Thyroid gland (tissue), 4 donors: ENCODE data around the gene OASL. TPM values are rescaled to one million over a fixed set of nuclear protein-coding genes. Genes with fewer than 3 reads are reported as not detected.

Experiments
- DNase-seq, 2 donors: peaks; one replicate each; pipeline ENCODE4 v3.0.0-alpha.2; 2019
- H3K27ac ChIP-seq, 3 donors: fragments of 200-600 bp; sonication (generic); 1 replicate in 2 of 3; 2 replicates in 1 of 3; pipeline ENCODE4 v1.5.1; 2016 to 2019; ENCODE audit warnings: mild to moderate bottlenecking in 1 of 3, moderate library complexity in 1 of 3
- H3K27me3 ChIP-seq: fragments of 200-600 bp; sonication (generic); one replicate; pipeline ENCODE4 v1.5.1; 2019
- H3K36me3 ChIP-seq, 2 donors: fragments of 200-600 bp; sonication (generic); one replicate each; pipeline ENCODE4 v1.5.1; 2016 to 2019
- H3K4me1 ChIP-seq, 2 donors: fragments of 200-600 bp; sonication (generic); one replicate each; pipeline ENCODE4 v1.5.1; 2017 to 2019
- H3K4me3 ChIP-seq, 3 donors: fragments of 200-600 bp; sonication (generic); replicated peaks in 1 of 3; 1 replicate in 2 of 3; 2 replicates in 1 of 3; pipeline ENCODE4 v1.5.1; 2016; ENCODE audit warnings: mild to moderate bottlenecking in 1 of 3
- H3K9me3 ChIP-seq: fragments of 200-600 bp; sonication (generic); one replicate; pipeline ENCODE4 v1.5.1; 2017
- CTCF ChIP-seq, 6 experiments: fragments of 200-600 bp in 3 of 6; fragments of 450-650 bp in 3 of 6; sonication (generic) in 3 of 6; IDR thresholded peaks; one replicate each; pipeline ENCODE4 v1.5.1; 2016 to 2019; ENCODE audit warnings: antibody characterized with exemption in 6 of 6, mild to moderate bottlenecking in 2 of 6, inconsistent platforms in 1 of 6, moderate library complexity in 1 of 6
- POLR2A ChIP-seq, 2 donors: fragments of 450-650 bp; IDR thresholded peaks; one replicate each; pipeline ENCODE4 v1.6.1; 2017; ENCODE audit warnings: antibody characterized with exemption in 2 of 2, mild to moderate bottlenecking in 2 of 2, moderate library complexity in 1 of 2
- WGBS, 2 donors: methylation state at CpG; one replicate each; pipeline ENCODE4 v1.1.5; 2017; 5-methylcytosine and 5-hydroxymethylcytosine counted together
- intact Hi-C: fragments of 100-400 bp; cut with DNase I; formaldehyde crosslinking; loops from one replicate; pipeline ENCODE4 v1.15.1; 2023
- total RNA-seq, 4 donors: library from RNA; depleted of rRNA; stranded (reverse); fragments of >200 nt; gene quantifications; one replicate each; pipeline ENCODE4 v1.2.3, GENCODE V29; 2016

Gene OASL
- total RNA-seq, 4 donors from 2014 or later: 0.20 to 1.4 (median 0.49) TPM

GRCh38 chr12:120990487-120991055 is 48.5 kb downstream of the OASL start:
- no peaks in the 10 kb centered on the region for H3K4me1 ChIP-seq
- H3K27ac ChIP-seq: no peak overlapping the region
- H3K4me3 ChIP-seq: no peak overlapping the region
- no peak for DNase-seq
- TF ChIP-seq POLR2A (IDR thresholded peaks at IDR 0.05): no peak
- TF ChIP-seq CTCF (IDR thresholded peaks at IDR 0.05): no peak
- intact Hi-C loops: no loop called here
- 74 to 82% methylated on average over 2 of the region's 2 CpGs for WGBS, 2 donors
- no peaks in the 10 kb centered on the region for H3K27me3 ChIP-seq
- H3K36me3 ChIP-seq: no peaks in the 10 kb centered on the region
- no peaks in the 10 kb centered on the region for H3K9me3 ChIP-seq

- Histone ChIP-seq H3K9me3 (no peaks in the 10 kb centered on the region), H3K27ac (no peak overlapping the region), H3K27me3 (no peaks in the 10 kb centered on the region), H3K4me1 (no peaks in the 10 kb centered on the region), H3K4me3 (no peak overlapping the region), H3K36me3 (no peaks in the 10 kb centered on the region)
- 85 to 86% methylated on average over 3 of the region's 3 CpGs for WGBS, 2 donors
- TF ChIP-seq POLR2A (IDR thresholded peaks at IDR 0.05) (no peak), CTCF (IDR thresholded peaks at IDR 0.05) (no peak)
- no peak for DNase-seq
- intact Hi-C loops: no loop called here
Observed at GRCh38 chr12:120989687-120990086, 49.4 kb downstream of the OASL start.

GRCh38 chr12:120988658-120989057 is 50.4 kb downstream of the OASL start:
- H3K9me3 ChIP-seq: no peaks in the 10 kb centered on the region
- DNase-seq: no peak
- 81 to 92% methylated on average over 11 to 16 of the region's 17 CpGs for WGBS, 2 donors
- H3K27ac ChIP-seq: no peak overlapping the region
- intact Hi-C loops: no loop called here
- no peaks in the 10 kb centered on the region for H3K4me1 ChIP-seq
- H3K27me3 ChIP-seq: no peaks in the 10 kb centered on the region
- TF ChIP-seq POLR2A (IDR thresholded peaks at IDR 0.05) (no peak), CTCF (IDR thresholded peaks at IDR 0.05) (no peak)
- no peaks in the 10 kb centered on the region for H3K36me3 ChIP-seq
- no peak overlapping the region for H3K4me3 ChIP-seq

- DNase-seq: no peak
- no peaks in the 10 kb centered on the region for H3K9me3 ChIP-seq
- H3K4me1 ChIP-seq: no peaks in the 10 kb centered on the region
- no peak overlapping the region for H3K27ac ChIP-seq
- H3K4me3 ChIP-seq: no peak overlapping the region
- 89% methylated on average over 4 of the region's 4 CpGs for WGBS, 2 donors
- H3K27me3 ChIP-seq: no peaks in the 10 kb centered on the region
- TF ChIP-seq POLR2A (IDR thresholded peaks at IDR 0.05) (no peak), CTCF (IDR thresholded peaks at IDR 0.05) (no peak)
- no peaks in the 10 kb centered on the region for H3K36me3 ChIP-seq
- intact Hi-C loops: no loop called here
Observed at GRCh38 chr12:120988234-120988633, 50.8 kb downstream of the OASL start.

- Histone ChIP-seq H3K36me3 (no peaks in the 10 kb centered on the region), H3K4me3 (no peak overlapping the region), H3K27ac (no peak overlapping the region), H3K4me1 (no peaks in the 10 kb centered on the region), H3K27me3 (no peaks in the 10 kb centered on the region), H3K9me3 (no peaks in the 10 kb centered on the region)
- intact Hi-C loops: no loop called here
- TF ChIP-seq POLR2A (IDR thresholded peaks at IDR 0.05) (no peak), CTCF (IDR thresholded peaks at IDR 0.05) (no peak)
- no peak for DNase-seq
- 84 to 91% methylated on average over 3 of the region's 3 CpGs for WGBS, 2 donors
Observed at GRCh38 chr12:120984351-120984898, 54.6 kb downstream of the OASL start.
